GM23338 (cell line): Measurements from ENCODE around the gene PITPNC1. TPM values are rescaled to one million over a fixed set of nuclear protein-coding genes. Genes with fewer than 3 reads are reported as not detected.

Experiments used
- ATAC-seq: fragments of 200-7000 bp; cut with Tn5 transposase; 3 replicates; pipeline ENCODE4 v1.9.1; 2020
- DNase-seq: peaks from one replicate; pipeline ENCODE4 v3.0.0-alpha.2; 2015; ENCODE audit warnings: low spot score
- H2AFZ ChIP-seq: fragments of 200-600 bp; sonication (generic); 2 replicates; pipeline ENCODE4 v1.8.0; 2016; ENCODE audit warnings: antibody characterized with exemption, mild to moderate bottlenecking, moderate library complexity
- H3F3A ChIP-seq: fragments of 200-600 bp; sonication (generic); replicated peaks from 2 replicates; pipeline ENCODE4 v1.8.0; 2017; ENCODE audit warnings: antibody characterized with exemption, mixed run types, low read depth
- H3K27ac ChIP-seq: fragments of 200-600 bp; sonication (generic); 2 replicates; pipeline ENCODE4 v1.6.1; 2016; ENCODE audit warnings: low read depth
- H3K27me3 ChIP-seq: fragments of 200-600 bp; sonication (generic); 2 replicates; pipeline ENCODE4 v1.8.0; 2016; ENCODE audit warnings: mild to moderate bottlenecking, mixed run types, moderate library complexity; ENCODE audit not compliant: insufficient read depth
- H3K36me3 ChIP-seq: fragments of 200-600 bp; sonication (generic); 2 replicates; pipeline ENCODE4 v1.8.0; 2016; ENCODE audit warnings: mild to moderate bottlenecking; ENCODE audit not compliant: insufficient read depth
- H3K4me1 ChIP-seq: fragments of 200-600 bp; sonication (generic); 2 replicates; pipeline ENCODE4 v1.8.0; 2016; ENCODE audit warnings: mild to moderate bottlenecking, moderate library complexity; ENCODE audit not compliant: insufficient read depth
- H3K4me2 ChIP-seq: fragments of 200-600 bp; sonication (generic); 2 replicates; pipeline ENCODE4 v1.7.1; 2017; ENCODE audit warnings: mixed run types
- H3K4me3 ChIP-seq: fragments of 200-600 bp; sonication (generic); 2 replicates; pipeline ENCODE4 v1.6.1; 2016; ENCODE audit warnings: mixed run types
- H3K79me2 ChIP-seq: fragments of 200-600 bp; sonication (generic); replicated peaks from 2 replicates; pipeline ENCODE4 v1.8.0; 2017; ENCODE audit warnings: mild to moderate bottlenecking; ENCODE audit not compliant: insufficient read depth
- H3K9me2 ChIP-seq: fragments of 200-600 bp; sonication (generic); 2 replicates; pipeline ENCODE4 v1.8.0; 2017; ENCODE audit not compliant: insufficient read depth
- H4K20me1 ChIP-seq: fragments of 200-600 bp; sonication (generic); replicated peaks from 2 replicates; pipeline ENCODE4 v1.8.0; 2017; ENCODE audit warnings: mild to moderate bottlenecking; ENCODE audit not compliant: insufficient read depth
- H3K27ac Mint-ChIP-seq: 2 replicates; pipeline ENCODE4 v1.8.0; 2020; ENCODE audit warnings: inconsistent platforms, mild to moderate bottlenecking, moderate library complexity, mixed read lengths
- H3K27me3 Mint-ChIP-seq: 3 replicates; pipeline ENCODE4 v1.8.0; 2022; ENCODE audit warnings: low read depth, mild to moderate bottlenecking, moderate library complexity, mixed read lengths, inconsistent platforms; ENCODE audit not compliant: insufficient read depth, poor library complexity
- H3K36me3 Mint-ChIP-seq: 3 replicates; pipeline ENCODE4 v1.8.0; 2021; ENCODE audit warnings: low read depth, mild to moderate bottlenecking, inconsistent platforms, moderate library complexity, mixed read lengths
- H3K4me1 Mint-ChIP-seq: 3 replicates; pipeline ENCODE4 v1.8.0; 2020; ENCODE audit warnings: mild to moderate bottlenecking, inconsistent platforms, mixed read lengths
- H3K4me3 Mint-ChIP-seq: 3 replicates; pipeline ENCODE4 v1.8.0; 2021; ENCODE audit warnings: moderate library complexity, mild to moderate bottlenecking, inconsistent platforms, mixed read lengths
- H3K9me3 Mint-ChIP-seq: 3 replicates; pipeline ENCODE4 v1.8.0; 2020; ENCODE audit warnings: moderate library complexity, mild to moderate bottlenecking, inconsistent platforms, mixed read lengths
- CREB1 ChIP-seq: fragments of 250-450 bp; sonication (Bioruptor Pico); IDR thresholded peaks from 2 replicates; pipeline ENCODE4 v1.5.0; 2020; ENCODE audit warnings: low read depth, mild to moderate bottlenecking, moderate library complexity
- CTCF ChIP-seq, 2 experiments: fragments of 200-600 bp in 1 of 2; sonication (generic) in 1 of 2; conservative IDR thresholded peaks; 2 replicates each; pipeline versions ENCODE4 v1.5.1 to v1.6.1; 2016 to 2017; ENCODE audit warnings: antibody characterized with exemption in 2 of 2, low read depth in 2 of 2, mild to moderate bottlenecking in 2 of 2, moderate library complexity in 1 of 2
- EZH2 ChIP-seq: fragments of 200-600 bp; sonication (generic); IDR thresholded peaks from one replicate; pipeline ENCODE4 v1.8.0; 2017; ENCODE audit warnings: antibody characterized with exemption, mild to moderate bottlenecking, low read depth; ENCODE audit not compliant: unreplicated experiment
- EZH2phosphoT487 ChIP-seq: fragments of 200-600 bp; sonication (generic); IDR thresholded peaks from one replicate; pipeline ENCODE4 v1.8.1; 2018; ENCODE audit warnings: antibody characterized with exemption; ENCODE audit not compliant: unreplicated experiment
- JUNB ChIP-seq: IDR thresholded peaks from one replicate; pipeline ENCODE4 v1.6.1; 2016; ENCODE audit warnings: antibody characterized with exemption; ENCODE audit not compliant: unreplicated experiment
- NANOG ChIP-seq: IDR thresholded peaks from 2 replicates; pipeline ENCODE4 v1.6.1; 2016; ENCODE audit warnings: antibody characterized with exemption, borderline replicate concordance
- POLR2AphosphoS5 ChIP-seq: IDR thresholded peaks from 2 replicates; pipeline ENCODE4 v1.6.1; 2016; ENCODE audit warnings: antibody characterized with exemption, low read depth
- ZNF114 ChIP-seq: fragments of 250-450 bp; sonication (Bioruptor Pico); IDR thresholded peaks from 2 replicates; pipeline ENCODE4 v1.5.0; 2020; ENCODE audit warnings: mild to moderate bottlenecking, moderate library complexity
- ZNF331 ChIP-seq: fragments of 250-450 bp; sonication (Bioruptor Pico); IDR thresholded peaks from 2 replicates; pipeline ENCODE4 v1.5.0; 2020; ENCODE audit warnings: low read depth, mild to moderate bottlenecking, moderate library complexity
- polyA plus RNA-seq: library from polyadenylated mRNA; unstranded; fragments of >200 nt; fragmentation: Nextera tagmentation; extraction: Ambion mirVana; gene quantifications from 2 replicates; pipeline ENCODE4 v1.2.1, GENCODE V29; 2016
- total RNA-seq: library from RNA; depleted of rRNA; stranded (reverse); fragments of >200 nt; shearing (Covaris generic); gene quantifications from 2 replicates; pipeline ENCODE4 v1.2.3, GENCODE V29; 2014
- TF ChIP-seq, protein P1 (sequence below): fragments of 250-450 bp; sonication (Bioruptor Pico); IDR thresholded peaks from 2 replicates; pipeline ENCODE4 v1.5.0; 2020; ENCODE audit warnings: mild to moderate bottlenecking, moderate library complexity
- TF ChIP-seq, protein P2 (sequence below): IDR thresholded peaks from 2 replicates; pipeline ENCODE4 v1.6.1; 2016; ENCODE audit warnings: antibody characterized with exemption
- TF ChIP-seq, protein P3 (sequence below): IDR thresholded peaks from one replicate; pipeline ENCODE4 v1.6.1; 2018; ENCODE audit warnings: antibody characterized with exemption; ENCODE audit not compliant: unreplicated experiment

PITPNC1 gene
- total and polyA plus RNA-seq, 2 experiments from 2014 or later, result 23.0 to 32.6 TPM

DNA sequence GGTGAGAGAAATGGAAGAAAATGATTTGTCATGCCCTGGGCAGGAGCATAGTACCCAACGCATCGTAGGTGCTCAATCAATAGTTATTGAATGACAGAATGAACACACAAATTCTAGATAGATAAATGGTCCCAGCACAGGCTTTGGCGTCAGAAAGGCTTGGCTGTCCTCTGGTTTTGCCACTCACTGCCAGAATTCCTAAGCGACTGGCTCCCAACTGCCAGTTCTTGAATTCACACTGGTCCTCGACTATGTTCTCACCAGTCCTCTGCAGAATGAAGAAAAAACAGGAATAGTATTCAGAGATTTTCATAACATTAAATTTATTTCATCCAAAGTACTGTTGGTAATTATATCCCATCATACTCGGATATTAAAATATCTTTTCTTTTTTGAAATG, 177.6 kb downstream of the PITPNC1 start (continued):
- TF ChIP-seq, protein P1, sequence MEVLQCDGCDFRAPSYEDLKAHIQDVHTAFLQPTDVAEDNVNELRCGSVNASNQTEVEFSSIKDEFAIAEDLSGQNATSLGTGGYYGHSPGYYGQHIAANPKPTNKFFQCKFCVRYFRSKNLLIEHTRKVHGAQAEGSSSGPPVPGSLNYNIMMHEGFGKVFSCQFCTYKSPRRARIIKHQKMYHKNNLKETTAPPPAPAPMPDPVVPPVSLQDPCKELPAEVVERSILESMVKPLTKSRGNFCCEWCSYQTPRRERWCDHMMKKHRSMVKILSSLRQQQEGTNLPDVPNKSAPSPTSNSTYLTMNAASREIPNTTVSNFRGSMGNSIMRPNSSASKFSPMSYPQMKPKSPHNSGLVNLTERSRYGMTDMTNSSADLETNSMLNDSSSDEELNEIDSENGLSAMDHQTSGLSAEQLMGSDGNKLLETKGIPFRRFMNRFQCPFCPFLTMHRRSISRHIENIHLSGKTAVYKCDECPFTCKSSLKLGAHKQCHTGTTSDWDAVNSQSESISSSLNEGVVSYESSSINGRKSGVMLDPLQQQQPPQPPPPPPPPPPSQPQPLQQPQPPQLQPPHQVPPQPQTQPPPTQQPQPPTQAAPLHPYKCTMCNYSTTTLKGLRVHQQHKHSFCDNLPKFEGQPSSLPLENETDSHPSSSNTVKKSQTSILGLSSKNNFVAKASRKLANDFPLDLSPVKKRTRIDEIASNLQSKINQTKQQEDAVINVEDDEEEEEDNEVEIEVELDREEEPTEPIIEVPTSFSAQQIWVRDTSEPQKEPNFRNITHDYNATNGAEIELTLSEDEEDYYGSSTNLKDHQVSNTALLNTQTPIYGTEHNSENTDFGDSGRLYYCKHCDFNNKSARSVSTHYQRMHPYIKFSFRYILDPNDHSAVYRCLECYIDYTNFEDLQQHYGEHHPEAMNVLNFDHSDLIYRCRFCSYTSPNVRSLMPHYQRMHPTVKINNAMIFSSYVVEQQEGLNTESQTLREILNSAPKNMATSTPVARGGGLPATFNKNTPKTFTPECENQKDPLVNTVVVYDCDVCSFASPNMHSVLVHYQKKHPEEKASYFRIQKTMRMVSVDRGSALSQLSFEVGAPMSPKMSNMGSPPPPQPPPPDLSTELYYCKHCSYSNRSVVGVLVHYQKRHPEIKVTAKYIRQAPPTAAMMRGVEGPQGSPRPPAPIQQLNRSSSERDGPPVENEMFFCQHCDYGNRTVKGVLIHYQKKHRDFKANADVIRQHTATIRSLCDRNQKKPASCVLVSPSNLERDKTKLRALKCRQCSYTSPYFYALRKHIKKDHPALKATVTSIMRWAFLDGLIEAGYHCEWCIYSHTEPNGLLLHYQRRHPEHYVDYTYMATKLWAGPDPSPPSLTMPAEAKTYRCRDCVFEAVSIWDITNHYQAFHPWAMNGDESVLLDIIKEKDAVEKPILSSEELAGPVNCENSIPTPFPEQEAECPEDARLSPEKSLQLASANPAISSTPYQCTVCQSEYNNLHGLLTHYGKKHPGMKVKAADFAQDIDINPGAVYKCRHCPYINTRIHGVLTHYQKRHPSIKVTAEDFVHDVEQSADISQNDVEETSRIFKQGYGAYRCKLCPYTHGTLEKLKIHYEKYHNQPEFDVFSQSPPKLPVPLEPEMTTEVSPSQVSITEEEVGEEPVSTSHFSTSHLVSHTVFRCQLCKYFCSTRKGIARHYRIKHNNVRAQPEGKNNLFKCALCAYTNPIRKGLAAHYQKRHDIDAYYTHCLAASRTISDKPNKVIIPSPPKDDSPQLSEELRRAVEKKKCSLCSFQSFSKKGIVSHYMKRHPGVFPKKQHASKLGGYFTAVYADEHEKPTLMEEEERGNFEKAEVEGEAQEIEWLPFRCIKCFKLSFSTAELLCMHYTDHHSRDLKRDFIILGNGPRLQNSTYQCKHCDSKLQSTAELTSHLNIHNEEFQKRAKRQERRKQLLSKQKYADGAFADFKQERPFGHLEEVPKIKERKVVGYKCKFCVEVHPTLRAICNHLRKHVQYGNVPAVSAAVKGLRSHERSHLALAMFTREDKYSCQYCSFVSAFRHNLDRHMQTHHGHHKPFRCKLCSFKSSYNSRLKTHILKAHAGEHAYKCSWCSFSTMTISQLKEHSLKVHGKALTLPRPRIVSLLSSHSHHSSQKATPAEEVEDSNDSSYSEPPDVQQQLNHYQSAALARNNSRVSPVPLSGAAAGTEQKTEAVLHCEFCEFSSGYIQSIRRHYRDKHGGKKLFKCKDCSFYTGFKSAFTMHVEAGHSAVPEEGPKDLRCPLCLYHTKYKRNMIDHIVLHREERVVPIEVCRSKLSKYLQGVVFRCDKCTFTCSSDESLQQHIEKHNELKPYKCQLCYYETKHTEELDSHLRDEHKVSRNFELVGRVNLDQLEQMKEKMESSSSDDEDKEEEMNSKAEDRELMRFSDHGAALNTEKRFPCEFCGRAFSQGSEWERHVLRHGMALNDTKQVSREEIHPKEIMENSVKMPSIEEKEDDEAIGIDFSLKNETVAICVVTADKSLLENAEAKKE (CRISPR knock-in tag), result no peak

GRCh38 chr17:67555855-67556254, 178.8 kb downstream of the PITPNC1 start:
- H3K4me1 ChIP-seq, result 0 out of 2 replicates have a peak, but pooled peaks cover 3% of the 10 kb centered on the region
- no peak overlapping the region for H3K4me3 ChIP-seq
- no peak overlapping the region for H3K27ac ChIP-seq
- no peak overlapping the region for H2AFZ ChIP-seq
- Mint-ChIP-seq H3K27ac (peak overlapping the region; percentile 27; the same call in 1 of the 2 replicates), H3K36me3 (peaks cover 16% of the 10 kb centered on the region), H3K4me3 (no peak overlapping the region), H3K9me3 (no peaks in the 10 kb centered on the region), H3K27me3 (no peaks in the 10 kb centered on the region), H3K4me1 (peaks cover 4% of the 10 kb centered on the region; the same call in 1 of the 3 replicates)
- no peaks in the 10 kb centered on the region for H3K27me3 ChIP-seq
- peaks cover 4% of the 10 kb centered on the region; the same call in 1 of the 2 replicates for H3K36me3 ChIP-seq
- ATAC-seq (no peak), DNase-seq (no peak)
- H3K79me2 ChIP-seq, result no peaks in the 10 kb centered on the region; the same call in 1 of the 2 replicates
- H3K9me2 ChIP-seq, result no peaks in the 10 kb centered on the region
- no peaks in the 10 kb centered on the region for H4K20me1 ChIP-seq
- H3K4me2 ChIP-seq, result no peak overlapping the region
- no peaks in the 10 kb centered on the region for H3F3A ChIP-seq
- TF ChIP-seq ZNF331, result no peak
- no peak for TF ChIP-seq POLR2AphosphoS5
- no peak for TF ChIP-seq CREB1 (CRISPR knock-in tag)
- TF ChIP-seq ZNF114 (CRISPR knock-in tag), result no peak
- TF ChIP-seq, protein P2, sequence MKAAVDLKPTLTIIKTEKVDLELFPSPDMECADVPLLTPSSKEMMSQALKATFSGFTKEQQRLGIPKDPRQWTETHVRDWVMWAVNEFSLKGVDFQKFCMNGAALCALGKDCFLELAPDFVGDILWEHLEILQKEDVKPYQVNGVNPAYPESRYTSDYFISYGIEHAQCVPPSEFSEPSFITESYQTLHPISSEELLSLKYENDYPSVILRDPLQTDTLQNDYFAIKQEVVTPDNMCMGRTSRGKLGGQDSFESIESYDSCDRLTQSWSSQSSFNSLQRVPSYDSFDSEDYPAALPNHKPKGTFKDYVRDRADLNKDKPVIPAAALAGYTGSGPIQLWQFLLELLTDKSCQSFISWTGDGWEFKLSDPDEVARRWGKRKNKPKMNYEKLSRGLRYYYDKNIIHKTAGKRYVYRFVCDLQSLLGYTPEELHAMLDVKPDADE, result no peak
- TF ChIP-seq CTCF (conservative IDR thresholded peaks at IDR 0.05; ENCODE audit: low read depth in 2 of 2), result no peak
- TF ChIP-seq EZH2phosphoT487, result no peak
- TF ChIP-seq JUNB, result no peak
- no peak for TF ChIP-seq EZH2
- no peak for TF ChIP-seq NANOG
- TF ChIP-seq, protein P3, sequence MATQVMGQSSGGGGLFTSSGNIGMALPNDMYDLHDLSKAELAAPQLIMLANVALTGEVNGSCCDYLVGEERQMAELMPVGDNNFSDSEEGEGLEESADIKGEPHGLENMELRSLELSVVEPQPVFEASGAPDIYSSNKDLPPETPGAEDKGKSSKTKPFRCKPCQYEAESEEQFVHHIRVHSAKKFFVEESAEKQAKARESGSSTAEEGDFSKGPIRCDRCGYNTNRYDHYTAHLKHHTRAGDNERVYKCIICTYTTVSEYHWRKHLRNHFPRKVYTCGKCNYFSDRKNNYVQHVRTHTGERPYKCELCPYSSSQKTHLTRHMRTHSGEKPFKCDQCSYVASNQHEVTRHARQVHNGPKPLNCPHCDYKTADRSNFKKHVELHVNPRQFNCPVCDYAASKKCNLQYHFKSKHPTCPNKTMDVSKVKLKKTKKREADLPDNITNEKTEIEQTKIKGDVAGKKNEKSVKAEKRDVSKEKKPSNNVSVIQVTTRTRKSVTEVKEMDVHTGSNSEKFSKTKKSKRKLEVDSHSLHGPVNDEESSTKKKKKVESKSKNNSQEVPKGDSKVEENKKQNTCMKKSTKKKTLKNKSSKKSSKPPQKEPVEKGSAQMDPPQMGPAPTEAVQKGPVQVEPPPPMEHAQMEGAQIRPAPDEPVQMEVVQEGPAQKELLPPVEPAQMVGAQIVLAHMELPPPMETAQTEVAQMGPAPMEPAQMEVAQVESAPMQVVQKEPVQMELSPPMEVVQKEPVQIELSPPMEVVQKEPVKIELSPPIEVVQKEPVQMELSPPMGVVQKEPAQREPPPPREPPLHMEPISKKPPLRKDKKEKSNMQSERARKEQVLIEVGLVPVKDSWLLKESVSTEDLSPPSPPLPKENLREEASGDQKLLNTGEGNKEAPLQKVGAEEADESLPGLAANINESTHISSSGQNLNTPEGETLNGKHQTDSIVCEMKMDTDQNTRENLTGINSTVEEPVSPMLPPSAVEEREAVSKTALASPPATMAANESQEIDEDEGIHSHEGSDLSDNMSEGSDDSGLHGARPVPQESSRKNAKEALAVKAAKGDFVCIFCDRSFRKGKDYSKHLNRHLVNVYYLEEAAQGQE, result no peak
